HAP-1 (cell line): ENCODE results near the gene EN1.

Experiments
- DNase-seq, 2 experiments: peaks; one replicate each; pipeline ENCODE4 v3.0.0-alpha.2; 2016 to 2020; ENCODE audit warnings: low spot score in 2 of 2
- H3K27me3 ChIP-seq: fragments of 250-450 bp; sonication (Bioruptor Pico); 2 replicates; pipeline ENCODE4 v1.5.1; 2020; ENCODE audit warnings: low read depth, mild to moderate bottlenecking, moderate library complexity
- H3K36me3 ChIP-seq: fragments of 250-450 bp; sonication (Bioruptor Pico); replicated peaks from 2 replicates; pipeline ENCODE4 v1.5.1; 2020; ENCODE audit warnings: mild to moderate bottlenecking
- H3K4me1 ChIP-seq: fragments of 250-450 bp; sonication (Bioruptor Pico); 2 replicates; pipeline ENCODE4 v1.5.1; 2020; ENCODE audit warnings: mild to moderate bottlenecking
- H3K4me3 ChIP-seq: fragments of 250-450 bp; sonication (Bioruptor Pico); 2 replicates; pipeline ENCODE4 v1.5.1; 2020; ENCODE audit warnings: mild to moderate bottlenecking, moderate library complexity
- H3K9me3 ChIP-seq: fragments of 250-450 bp; sonication (Bioruptor Pico); 2 replicates; pipeline ENCODE4 v1.5.1; 2020; ENCODE audit warnings: mild to moderate bottlenecking, moderate library complexity
- in situ Hi-C: fragments of 300-500 bp; cut with MboI; formaldehyde crosslinking; loops from 3 replicates; pipeline ENCODE4 v1.14.3; 2020; ENCODE audit warnings: low sequenced_read_pairs, inconsistent platforms, mixed read lengths

Gene EN1

DNA sequence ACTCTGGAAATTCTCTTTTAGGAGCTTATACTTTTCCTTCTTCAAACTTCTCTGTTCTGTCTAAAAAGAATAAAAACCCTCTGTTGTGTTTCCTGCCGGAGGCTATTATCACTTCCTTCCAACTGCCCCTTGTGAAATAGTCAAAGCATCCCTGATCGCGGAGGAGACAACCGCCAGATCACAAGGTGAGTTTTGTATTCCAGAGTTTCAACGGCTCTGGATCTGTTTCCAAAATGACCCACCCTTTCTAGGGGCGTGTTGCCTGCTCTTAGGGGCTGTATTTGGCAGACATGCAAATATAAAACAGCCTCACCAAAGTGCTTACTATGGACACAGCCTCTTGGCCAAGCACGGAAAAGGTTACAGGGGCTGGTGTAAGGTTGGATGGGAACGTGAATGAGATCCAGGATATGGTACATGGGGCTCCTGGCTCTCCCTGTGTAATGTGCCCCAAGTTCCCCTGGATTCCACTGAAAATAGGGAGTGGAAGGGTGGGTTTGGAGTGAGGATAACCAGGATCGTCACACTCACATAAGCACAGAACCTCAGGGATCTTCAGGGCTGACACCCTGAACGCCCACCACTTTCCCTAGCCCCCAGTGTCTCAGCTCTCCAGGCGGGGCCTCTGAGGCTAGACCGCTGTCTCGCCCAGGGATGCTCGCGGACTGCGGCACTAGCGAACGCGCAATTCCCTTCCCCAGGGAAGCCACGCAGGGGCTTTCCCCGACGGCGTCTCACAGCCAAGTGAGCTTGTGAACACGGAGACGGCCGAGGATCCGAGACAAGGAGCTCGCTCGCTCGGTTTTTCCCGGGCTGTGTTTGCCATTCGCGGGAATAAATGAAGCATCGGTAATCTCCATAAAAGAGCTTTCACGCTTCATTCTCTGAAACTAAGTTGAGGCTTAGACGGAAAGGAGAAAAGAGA is 14.4 kb downstream of the EN1 start:
- DNase-seq = no peak
- no peak overlapping the region for H3K4me3 ChIP-seq
- H3K4me1 ChIP-seq = no peaks in the 10 kb centered on the region
- no peaks in the 10 kb centered on the region for H3K36me3 ChIP-seq
- in situ Hi-C loops = no loop called here
- no peaks in the 10 kb centered on the region for H3K9me3 ChIP-seq
- H3K27me3 ChIP-seq = no peaks in the 10 kb centered on the region

DNA sequence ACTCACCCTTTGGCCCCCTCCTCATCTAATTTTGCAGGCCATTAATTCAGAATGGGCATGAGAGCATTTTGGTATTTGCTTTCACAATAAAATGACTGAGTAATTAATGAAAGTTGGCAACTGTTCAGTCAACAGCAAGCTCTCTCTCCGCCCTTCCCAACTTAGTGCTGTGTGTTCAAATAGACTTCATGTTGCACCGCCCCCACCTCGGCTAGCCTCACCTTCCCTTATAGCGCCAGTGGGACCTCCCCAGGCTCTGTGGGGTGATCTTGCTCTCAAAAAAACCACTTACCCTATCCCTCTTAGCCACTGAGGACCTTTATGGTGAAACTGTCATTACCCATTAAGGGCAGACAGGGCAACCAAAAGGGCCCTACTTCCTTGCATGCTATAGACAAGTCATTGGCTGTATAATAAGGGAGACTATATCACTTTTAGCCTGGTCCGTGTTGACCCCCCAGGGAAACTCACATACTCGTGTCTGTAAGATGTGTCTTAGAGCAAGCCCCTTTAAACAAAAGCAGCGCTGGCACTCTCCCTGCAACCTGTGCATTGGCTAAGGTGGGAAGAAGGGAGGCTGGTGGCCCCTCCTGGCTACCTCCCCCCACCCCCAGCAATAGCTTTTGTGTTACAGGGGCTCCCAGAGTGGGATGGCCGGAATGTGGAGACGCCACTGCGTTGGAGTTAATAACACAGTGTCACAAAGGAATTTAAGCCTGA is 15.2 kb downstream of the EN1 start:
- H3K9me3 ChIP-seq = no peaks in the 10 kb centered on the region
- H3K36me3 ChIP-seq = no peaks in the 10 kb centered on the region
- no peak for DNase-seq
- H3K4me1 ChIP-seq = no peaks in the 10 kb centered on the region
- in situ Hi-C loops = no loop called here
- H3K4me3 ChIP-seq = no peak overlapping the region
- no peaks in the 10 kb centered on the region for H3K27me3 ChIP-seq

DNA sequence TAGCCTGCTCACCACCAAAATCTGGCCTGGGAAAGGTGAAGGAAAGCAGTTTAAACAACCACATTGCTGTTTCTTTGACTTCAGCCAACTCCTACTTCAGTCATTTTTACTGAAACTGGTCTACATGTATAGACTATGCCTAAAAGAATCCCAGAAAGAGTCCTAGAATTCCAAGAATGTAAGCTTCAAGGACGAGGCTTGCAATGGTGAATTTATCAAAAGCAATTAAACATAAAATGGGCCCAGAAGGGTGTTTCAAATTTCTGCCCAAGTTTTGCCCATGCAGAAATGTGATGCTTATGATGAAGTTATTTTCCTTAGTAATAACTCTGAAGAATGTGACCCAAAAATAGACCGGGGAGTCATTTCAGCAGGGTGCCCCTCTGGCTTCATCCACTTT is 16.6 kb downstream of the EN1 start:
- H3K9me3 ChIP-seq = no peaks in the 10 kb centered on the region
- DNase-seq = no peak
- in situ Hi-C loops = no loop called here
- H3K36me3 ChIP-seq = no peaks in the 10 kb centered on the region
- H3K27me3 ChIP-seq = no peaks in the 10 kb centered on the region
- no peak overlapping the region for H3K4me3 ChIP-seq
- no peaks in the 10 kb centered on the region for H3K4me1 ChIP-seq

DNA sequence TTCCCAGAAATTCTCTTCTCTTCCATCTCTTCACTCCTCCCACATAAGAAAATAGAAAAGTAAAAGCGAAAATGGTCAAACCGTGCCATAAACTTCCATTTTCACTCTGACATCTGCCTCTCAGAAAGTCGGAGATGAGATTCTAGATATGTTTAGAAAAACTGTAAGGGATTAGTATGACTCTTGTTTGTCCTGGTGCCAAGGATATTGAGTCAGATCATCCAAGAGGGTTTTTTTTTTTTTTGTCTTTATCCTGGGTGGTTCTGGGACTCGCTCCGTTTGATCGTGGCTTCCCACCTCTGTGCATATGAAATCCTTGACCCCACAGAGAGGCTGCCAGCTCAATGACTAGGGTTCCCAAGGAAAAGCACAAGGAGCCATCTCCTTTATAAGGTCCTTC is 17.3 kb downstream of the EN1 start:
- no peak overlapping the region for H3K4me3 ChIP-seq
- H3K36me3 ChIP-seq = no peaks in the 10 kb centered on the region
- DNase-seq = no peak
- no peaks in the 10 kb centered on the region for H3K9me3 ChIP-seq
- H3K27me3 ChIP-seq = no peaks in the 10 kb centered on the region
- in situ Hi-C loops = no loop called here
- no peaks in the 10 kb centered on the region for H3K4me1 ChIP-seq

- Histone ChIP-seq H3K4me3 (no peak overlapping the region), H3K36me3 (no peaks in the 10 kb centered on the region), H3K27me3 (no peaks in the 10 kb centered on the region), H3K9me3 (no peaks in the 10 kb centered on the region), H3K4me1 (no peaks in the 10 kb centered on the region)
- DNase-seq = no peak
- in situ Hi-C loops = no loop called here
These were observed 21.4 kb downstream of the EN1 start for GRCh38 chr2:118826093-118826492.

DNA sequence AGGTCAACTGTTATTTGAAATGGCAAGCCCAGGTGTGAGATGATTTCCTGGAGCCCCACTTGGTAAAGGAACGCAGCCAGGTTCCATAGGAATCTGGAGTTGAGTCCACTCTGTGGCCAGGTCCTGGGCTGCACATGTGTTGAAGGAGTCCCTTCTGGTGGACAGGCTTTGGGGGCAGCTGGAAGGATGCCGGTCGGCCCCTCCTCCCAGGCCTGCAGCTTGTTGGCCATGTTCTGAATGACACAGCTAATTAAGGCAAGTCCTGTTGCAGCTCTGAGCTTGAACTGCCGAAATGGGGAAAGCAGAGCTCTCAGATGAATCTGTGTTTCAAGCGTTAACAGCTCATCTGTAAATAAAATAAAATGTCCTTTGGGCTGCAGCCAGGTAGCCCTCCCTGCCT is 23.8 kb downstream of the EN1 start:
- Histone ChIP-seq H3K4me1 (no peaks in the 10 kb centered on the region), H3K4me3 (no peak overlapping the region), H3K36me3 (no peaks in the 10 kb centered on the region), H3K27me3 (no peaks in the 10 kb centered on the region), H3K9me3 (no peaks in the 10 kb centered on the region)
- in situ Hi-C loops = no loop called here
- DNase-seq = no peak

- Histone ChIP-seq H3K36me3 (no peaks in the 10 kb centered on the region), H3K4me1 (no peaks in the 10 kb centered on the region), H3K27me3 (no peaks in the 10 kb centered on the region), H3K4me3 (no peak overlapping the region), H3K9me3 (no peaks in the 10 kb centered on the region)
- in situ Hi-C loops = no loop called here
- no peak for DNase-seq
These were observed 24.9 kb downstream of the EN1 start for GRCh38 chr2:118822572-118822971.

DNA sequence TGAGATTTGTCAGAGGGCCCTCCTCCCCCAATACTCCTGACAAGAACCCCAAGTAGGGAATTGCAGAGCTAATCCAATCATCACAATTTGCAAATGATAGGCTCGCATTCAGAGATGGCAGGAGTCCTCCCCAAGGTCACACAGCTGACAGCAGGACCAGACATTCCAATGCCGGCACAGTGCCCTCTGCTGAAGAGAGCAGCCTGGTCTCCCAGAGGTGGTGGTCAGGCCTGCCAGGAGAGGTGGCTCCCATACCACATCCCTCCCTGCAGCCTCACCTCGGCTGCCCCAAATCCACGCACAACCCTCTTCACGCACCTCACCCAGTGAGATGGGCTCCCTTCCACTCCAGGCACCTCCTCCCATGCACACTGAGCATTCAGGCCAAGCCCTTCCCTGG is 25.4 kb downstream of the EN1 start:
- DNase-seq = no peak
- in situ Hi-C loops = no loop called here
- Histone ChIP-seq H3K4me1 (no peaks in the 10 kb centered on the region), H3K4me3 (no peak overlapping the region), H3K27me3 (no peaks in the 10 kb centered on the region), H3K36me3 (no peaks in the 10 kb centered on the region), H3K9me3 (no peaks in the 10 kb centered on the region)

DNA sequence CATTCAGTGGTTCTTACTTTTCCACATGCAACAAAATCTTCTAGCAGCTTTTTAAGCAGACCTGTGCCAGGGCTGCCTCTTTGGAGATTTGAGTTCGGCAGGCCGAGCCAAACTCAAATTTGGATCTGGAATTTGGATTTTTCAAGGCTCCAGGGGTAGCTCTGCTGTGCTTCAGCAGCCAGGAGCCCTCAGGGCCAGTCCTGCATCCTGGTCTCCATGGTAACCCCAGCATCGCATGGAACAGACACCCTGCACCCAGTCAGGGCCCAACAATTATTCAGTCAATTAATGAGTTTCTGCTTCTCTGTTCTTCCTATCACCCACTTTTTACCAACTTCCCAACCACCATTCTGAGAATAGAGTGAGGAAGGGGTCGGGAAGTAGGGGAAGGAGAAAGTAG is 30.0 kb downstream of the EN1 start:
- in situ Hi-C loops = no loop called here

DNA sequence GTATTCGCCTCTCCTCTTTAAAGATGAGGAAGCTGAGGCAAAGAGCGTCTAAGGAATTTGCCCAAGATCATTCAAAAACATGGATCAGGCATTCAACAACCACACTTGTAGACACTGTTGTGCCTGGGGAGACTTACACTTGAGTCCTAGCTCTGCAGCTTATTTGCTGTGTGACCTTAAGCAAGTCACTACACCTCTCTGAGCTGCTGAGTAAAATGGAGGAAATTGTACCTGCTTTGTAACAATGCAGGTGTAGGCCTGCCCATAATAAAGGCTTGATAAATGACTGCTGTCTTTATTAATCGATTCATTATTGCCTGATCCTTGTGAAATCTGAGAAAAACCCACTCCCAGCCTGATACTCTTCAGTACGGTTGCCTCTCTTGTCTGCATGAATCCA is 30.8 kb downstream of the EN1 start:
- no peaks in the 10 kb centered on the region for H3K36me3 ChIP-seq
- no peaks in the 10 kb centered on the region for H3K27me3 ChIP-seq
- H3K4me3 ChIP-seq = no peak overlapping the region
- in situ Hi-C loops = no loop called here
- no peak for DNase-seq
- no peaks in the 10 kb centered on the region for H3K9me3 ChIP-seq
- H3K4me1 ChIP-seq = no peaks in the 10 kb centered on the region

More for the DNA sequence above, 30.0 kb downstream of the EN1 start:
- H3K4me1 ChIP-seq = no peaks in the 10 kb centered on the region
- no peak for DNase-seq
- H3K36me3 ChIP-seq = no peaks in the 10 kb centered on the region
- no peak overlapping the region for H3K4me3 ChIP-seq
- H3K9me3 ChIP-seq = no peaks in the 10 kb centered on the region
- no peaks in the 10 kb centered on the region for H3K27me3 ChIP-seq

DNA sequence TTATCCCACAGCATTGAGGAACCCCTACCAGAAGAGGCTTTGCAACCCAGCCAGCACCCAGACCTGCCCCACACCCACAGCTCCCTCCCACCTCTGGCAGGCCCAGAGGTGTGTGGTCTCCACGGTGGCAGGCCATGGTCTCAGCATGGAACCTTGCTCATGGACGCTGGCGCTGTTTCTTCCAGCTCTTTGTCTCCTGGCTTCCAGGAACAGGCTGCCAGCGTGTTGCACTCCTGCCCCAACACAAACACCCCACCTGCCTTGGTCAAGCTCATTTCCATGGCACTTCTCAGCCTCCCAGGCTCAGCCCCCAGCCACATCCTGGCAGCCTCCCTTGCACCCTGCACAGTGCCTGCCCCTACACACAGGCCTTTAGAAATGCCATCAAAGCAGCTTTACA is 31.7 kb downstream of the EN1 start:
- no peaks in the 10 kb centered on the region for H3K27me3 ChIP-seq
- H3K4me1 ChIP-seq = no peaks in the 10 kb centered on the region
- H3K4me3 ChIP-seq = no peak overlapping the region
- DNase-seq = no peak
- no peaks in the 10 kb centered on the region for H3K9me3 ChIP-seq
- H3K36me3 ChIP-seq = no peaks in the 10 kb centered on the region
- in situ Hi-C loops = no loop called here

- H3K36me3 ChIP-seq = no peaks in the 10 kb centered on the region
- DNase-seq = no peak
- no peaks in the 10 kb centered on the region for H3K4me1 ChIP-seq
- in situ Hi-C loops = no loop called here
- no peaks in the 10 kb centered on the region for H3K9me3 ChIP-seq
- H3K4me3 ChIP-seq = no peak overlapping the region
- no peaks in the 10 kb centered on the region for H3K27me3 ChIP-seq
These were observed 32.1 kb downstream of the EN1 start for GRCh38 chr2:118815314-118815713.

- DNase-seq = no peak
- Histone ChIP-seq H3K9me3 (no peaks in the 10 kb centered on the region), H3K36me3 (no peaks in the 10 kb centered on the region), H3K27me3 (no peaks in the 10 kb centered on the region), H3K4me3 (no peak overlapping the region), H3K4me1 (no peaks in the 10 kb centered on the region)
- in situ Hi-C loops = no loop called here
These were observed 33.1 kb downstream of the EN1 start for GRCh38 chr2:118814368-118814767.

- Histone ChIP-seq H3K9me3 (no peaks in the 10 kb centered on the region), H3K27me3 (no peaks in the 10 kb centered on the region), H3K4me1 (peaks cover 2% of the 10 kb centered on the region), H3K36me3 (no peaks in the 10 kb centered on the region), H3K4me3 (no peak overlapping the region)
- in situ Hi-C loops = no loop called here
- no peak for DNase-seq
These were observed 33.7 kb downstream of the EN1 start for GRCh38 chr2:118813601-118814339.
